ENCODE measurements around the gene FIBCD1.

DNA sequence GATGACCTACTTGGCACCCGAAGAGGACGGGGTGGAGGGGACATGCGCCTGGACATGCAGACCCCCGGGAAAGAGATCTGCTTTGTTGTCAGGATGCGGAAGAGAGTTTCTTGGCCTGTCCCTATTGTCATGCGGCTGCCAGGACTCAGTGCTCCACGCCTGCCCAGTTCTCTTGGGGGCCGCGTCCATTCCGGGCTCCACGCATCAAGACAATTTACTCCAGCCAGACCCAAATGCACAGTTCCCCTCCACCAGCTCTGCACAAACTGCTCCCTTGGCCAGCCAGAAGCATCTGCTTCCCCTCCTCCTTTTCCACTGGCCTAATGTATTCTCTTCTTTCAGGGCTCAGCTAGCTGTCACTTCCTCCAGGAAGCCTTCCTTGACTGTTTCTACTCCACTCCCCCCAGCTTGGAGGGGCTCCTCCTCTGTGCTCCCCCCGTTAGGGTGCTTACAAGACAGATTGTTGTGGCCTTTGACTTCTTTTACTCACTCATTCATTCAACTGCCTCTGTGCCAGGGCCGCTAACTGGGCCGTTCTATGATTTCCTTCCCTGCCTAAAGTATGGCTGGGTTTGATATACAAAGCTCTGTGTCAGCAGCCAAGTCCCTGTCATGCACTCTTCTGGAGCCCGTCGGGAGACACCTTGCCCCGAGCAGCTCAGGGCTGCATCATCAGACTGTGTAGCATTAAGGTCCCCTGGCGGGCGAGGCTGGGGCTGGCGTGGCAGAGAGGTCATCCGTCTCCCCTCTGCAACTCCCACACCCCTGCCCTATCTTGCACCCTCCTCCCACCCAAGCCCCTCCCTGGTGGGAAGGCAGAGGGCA lies 6.6 kb downstream of the FIBCD1 start:
- TF ChIP-seq CTCF (IDR thresholded peaks at IDR 0.05; ENCODE audit: low read length) (no peak), EZH2 (IDR thresholded peaks at IDR 0.05; ENCODE audit: borderline replicate concordance, low read length) (no peak)
